HepG2 (cell line): ENCODE results near the gene TMEM145. TPM values are rescaled to one million over a fixed set of nuclear protein-coding genes. Genes with fewer than 3 reads are reported as not detected.

ENCODE experiments used
- AGO1 ChIP-seq: fragments of 200-400 bp; formaldehyde crosslinking; IDR thresholded peaks from 2 replicates; pipeline ENCODE4 v1.6.1; 2017; ENCODE audit warnings: mild to moderate bottlenecking, low read depth, low read length, moderate library complexity; ENCODE audit not compliant: poor library complexity, severe bottlenecking
- DPF2 ChIP-seq: sonication (generic); formaldehyde crosslinking; IDR thresholded peaks from 2 replicates; pipeline ENCODE4 v1.4.0; 2020; ENCODE audit warnings: mild to moderate bottlenecking, low read depth, missing genetic modification reagents, borderline replicate concordance
- FOXK1 ChIP-seq: sonication (generic); formaldehyde crosslinking; IDR thresholded peaks from 2 replicates; pipeline ENCODE4 v1.4.0; 2020; ENCODE audit warnings: low read depth, missing genetic modification reagents, borderline replicate concordance
- FOXO4 ChIP-seq: sonication (generic); formaldehyde crosslinking; conservative IDR thresholded peaks from 2 replicates; pipeline ENCODE4 v1.8.1; 2023; ENCODE audit warnings: missing genetic modification reagents
- HHEX ChIP-seq: IDR thresholded peaks from 2 replicates; pipeline ENCODE4 v1.6.1; 2016; ENCODE audit warnings: control low read depth
- MTA3 ChIP-seq: sonication (generic); formaldehyde crosslinking; IDR thresholded peaks from 2 replicates; pipeline ENCODE4 v1.4.0; 2020; ENCODE audit warnings: missing genetic modification reagents
- MTERF4 ChIP-seq: sonication (generic); formaldehyde crosslinking; IDR thresholded peaks from 2 replicates; pipeline ENCODE4 v1.8.0; 2023; ENCODE audit warnings: mild to moderate bottlenecking, missing genetic modification reagents
- MXD4 ChIP-seq: IDR thresholded peaks from 2 replicates; pipeline ENCODE4 v1.6.1; 2016; ENCODE audit warnings: mild to moderate bottlenecking, missing biosample characterization, missing genetic modification reagents
- PHF5A ChIP-seq: IDR thresholded peaks from one replicate; pipeline ENCODE4 v1.6.1; 2018; ENCODE audit warnings: low read depth, missing genetic modification reagents; ENCODE audit not compliant: unreplicated experiment
- SRY ChIP-seq: sonication (generic); formaldehyde crosslinking; IDR thresholded peaks from 2 replicates; pipeline ENCODE4 v1.8.0; 2022; ENCODE audit warnings: mild to moderate bottlenecking, missing genetic modification reagents
- TARDBP ChIP-seq: sonication (generic); formaldehyde crosslinking; IDR thresholded peaks from 2 replicates; pipeline ENCODE4 v1.8.0; 2022; ENCODE audit warnings: mild to moderate bottlenecking, missing genetic modification reagents
- TIGD3 ChIP-seq: sonication (generic); formaldehyde crosslinking; IDR thresholded peaks from 2 replicates; pipeline ENCODE4 v1.5.1; 2020; ENCODE audit warnings: mild to moderate bottlenecking, missing genetic modification reagents, borderline replicate concordance
- ZNF143 ChIP-seq: sonication (generic); formaldehyde crosslinking; IDR thresholded peaks from 2 replicates; pipeline ENCODE4 v1.4.0; 2020; ENCODE audit warnings: missing genetic modification reagents
- ZNF280D ChIP-seq: sonication (generic); formaldehyde crosslinking; IDR thresholded peaks from 2 replicates; pipeline ENCODE4 v1.5.1; 2020; ENCODE audit warnings: mild to moderate bottlenecking, missing genetic modification reagents
- ZNF33B ChIP-seq: sonication (generic); formaldehyde crosslinking; IDR thresholded peaks from 2 replicates; pipeline ENCODE4 v1.5.1; 2020; ENCODE audit warnings: mild to moderate bottlenecking, missing genetic modification reagents
- ZNF563 ChIP-seq: sonication (generic); formaldehyde crosslinking; IDR thresholded peaks from 2 replicates; pipeline ENCODE4 v1.8.0; 2022; ENCODE audit warnings: mild to moderate bottlenecking, moderate library complexity, missing genetic modification reagents
- ZNF567 ChIP-seq: sonication (generic); formaldehyde crosslinking; IDR thresholded peaks from 2 replicates; pipeline ENCODE4 v1.8.1; 2023; ENCODE audit warnings: mild to moderate bottlenecking, missing genetic modification reagents, borderline replicate concordance
- polyA plus RNA-seq, 8 experiments: library from polyadenylated mRNA; depleted of rRNA in 3 of 8; stranded (reverse) in 7 of 8; unstranded in 1 of 8; fragments of >200 nt; fragmentation: Illumina TruSeq in 4 of 8; extraction: Trizol in 4 of 8; gene quantifications; 2 replicates each; pipeline versions ENCODE4 v1.2.1 to v1.2.3, GENCODE V29; 2011 to 2016; ENCODE audit warnings: low read depth in 4 of 8, missing spikeins in 1 of 8, mixed read lengths in 1 of 8; ENCODE audit not compliant: insufficient read depth in 1 of 8
- total RNA-seq, 5 experiments: library from RNA; depleted of rRNA; stranded (reverse); fragments of >200 nt; fragmentation: Illumina TruSeq; extraction: Trizol; gene quantifications; 2 replicates each; pipeline ENCODE4 v1.2.3, GENCODE V29; 2016; ENCODE audit warnings: low read depth in 1 of 5
- TF ChIP-seq, protein P1 (sequence below), 2 experiments: sonication (generic) in 1 of 2; formaldehyde crosslinking in 1 of 2; IDR thresholded peaks; 2 replicates each; pipeline versions ENCODE4 v1.4.0 to v1.6.1; 2018 to 2020; ENCODE audit warnings: missing genetic modification reagents in 2 of 2, borderline replicate concordance in 1 of 2, low read depth in 1 of 2, mild to moderate bottlenecking in 1 of 2, missing biosample characterization in 1 of 2
- TF ChIP-seq, protein P2 (sequence below): sonication (generic); formaldehyde crosslinking; IDR thresholded peaks from 2 replicates; pipeline ENCODE4 v1.4.0; 2020; ENCODE audit warnings: missing genetic modification reagents

Gene TMEM145
- total and polyA plus RNA-seq, 2 of the 13 experiments (the other 11 are each of a cell fraction or from before 2014, with no cell fraction given), result 0.07 to 5.1 TPM

GRCh38 chr19:42270346-42271044 lies 42.6 kb upstream of the TMEM145 start (continued):
- TF ChIP-seq TIGD3 (CRISPR knock-in tag), result no peak
- TF ChIP-seq MTA3 (CRISPR knock-in tag), result no peak
- no peak for TF ChIP-seq MXD4 (CRISPR knock-in tag)
- TF ChIP-seq FOXK1, result no peak
- TF ChIP-seq HHEX (CRISPR knock-in tag), result no peak
- TF ChIP-seq ZNF33B, result no peak
- TF ChIP-seq PHF5A, result no peak
- TF ChIP-seq ZNF563 (CRISPR knock-in tag), result no peak
- 0 out of 2 replicates have a peak, but pooled peaks have one; percentile 10 for TF ChIP-seq DPF2 (CRISPR knock-in tag)
- no peak for TF ChIP-seq FOXO4
- TF ChIP-seq ZNF280D, result no peak
- TF ChIP-seq TARDBP (CRISPR knock-in tag), result 0 out of 2 replicates have a peak, but pooled peaks have one; percentile 17
- TF ChIP-seq MTERF4 (CRISPR knock-in tag), result no peak
- TF ChIP-seq, protein P1, sequence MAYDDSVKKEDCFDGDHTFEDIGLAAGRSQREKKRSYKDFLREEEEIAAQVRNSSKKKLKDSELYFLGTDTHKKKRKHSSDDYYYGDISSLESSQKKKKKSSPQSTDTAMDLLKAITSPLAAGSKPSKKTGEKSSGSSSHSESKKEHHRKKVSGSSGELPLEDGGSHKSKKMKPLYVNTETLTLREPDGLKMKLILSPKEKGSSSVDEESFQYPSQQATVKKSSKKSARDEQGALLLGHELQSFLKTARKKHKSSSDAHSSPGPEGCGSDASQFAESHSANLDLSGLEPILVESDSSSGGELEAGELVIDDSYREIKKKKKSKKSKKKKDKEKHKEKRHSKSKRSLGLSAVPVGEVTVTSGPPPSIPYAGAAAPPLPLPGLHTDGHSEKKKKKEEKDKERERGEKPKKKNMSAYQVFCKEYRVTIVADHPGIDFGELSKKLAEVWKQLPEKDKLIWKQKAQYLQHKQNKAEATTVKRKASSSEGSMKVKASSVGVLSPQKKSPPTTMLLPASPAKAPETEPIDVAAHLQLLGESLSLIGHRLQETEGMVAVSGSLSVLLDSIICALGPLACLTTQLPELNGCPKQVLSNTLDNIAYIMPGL (CRISPR knock-in tag; IDR thresholded peaks at IDR 0.05; ENCODE audit: borderline replicate concordance in 1 of 2, low read depth in 1 of 2), result no peak
- TF ChIP-seq, protein P2, sequence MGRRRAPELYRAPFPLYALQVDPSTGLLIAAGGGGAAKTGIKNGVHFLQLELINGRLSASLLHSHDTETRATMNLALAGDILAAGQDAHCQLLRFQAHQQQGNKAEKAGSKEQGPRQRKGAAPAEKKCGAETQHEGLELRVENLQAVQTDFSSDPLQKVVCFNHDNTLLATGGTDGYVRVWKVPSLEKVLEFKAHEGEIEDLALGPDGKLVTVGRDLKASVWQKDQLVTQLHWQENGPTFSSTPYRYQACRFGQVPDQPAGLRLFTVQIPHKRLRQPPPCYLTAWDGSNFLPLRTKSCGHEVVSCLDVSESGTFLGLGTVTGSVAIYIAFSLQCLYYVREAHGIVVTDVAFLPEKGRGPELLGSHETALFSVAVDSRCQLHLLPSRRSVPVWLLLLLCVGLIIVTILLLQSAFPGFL (CRISPR knock-in tag), result no peak
- TF ChIP-seq SRY (CRISPR knock-in tag), result no peak
- TF ChIP-seq AGO1, result no peak
- no peak for TF ChIP-seq ZNF143
- no peak for TF ChIP-seq ZNF567 (CRISPR knock-in tag)
